Activated CD4-positive, CD25-positive, alpha-beta regulatory T cell (primary cell): ENCODE data around the gene CRACR2A.

Experiments used
- DNase-seq, 4 experiments: peaks; one replicate each; lab custom pipeline; 2025; lab: John Stamatoyannopoulos, UW

The CRACR2A gene

GRCh38 chr12:3565985-3566384 is 186.9 kb downstream of the CRACR2A start:
- no peak for DNase-seq
